ENCODE data around the gene ABCB9. TPM values are rescaled to one million over a fixed set of nuclear protein-coding genes. Genes with fewer than 3 reads are reported as not detected.

Gene ABCB9
- total and polyA plus RNA-seq, 2 of the 8 experiments (the other 6 are each of a cell fraction or from before 2014, with no cell fraction given) = 3.8 to 8.0 TPM

GRCh38 chr12:122882908-122883558, 83.2 kb downstream of the ABCB9 start:
- Histone ChIP-seq H3K9me3 (ENCODE audit: insufficient read depth in 2 of 2, low read depth in 1 of 2, low read length in 1 of 2) (no peaks in the 10 kb centered on the region), H3K4me1 (replicated peaks in 1 of 4; ENCODE audit: control insufficient read depth in 3 of 4, insufficient read depth in 4 of 4, low read length in 3 of 4) (peaks cover 0 to 5% (median 2%) of the 10 kb centered on the region in 4 experiments; a peak in 4 of 7 replicates), H3K27me3 (replicated peaks in 1 of 4; ENCODE audit: control insufficient read depth in 3 of 4, extremely low read depth in 1 of 4, insufficient read depth in 3 of 4, low read length in 3 of 4) (peaks cover 0 to 19% (median 13%) of the 10 kb centered on the region in 4 experiments; a peak in 6 of 7 replicates), H3K4ac (replicated peaks; ENCODE audit: insufficient read length, low read depth, low read length) (no peak overlapping the region), H2BK120ac (replicated peaks; ENCODE audit: low read depth, low read length) (no peak overlapping the region), H3K27ac (ENCODE audit: low read depth, low read length) (no peak overlapping the region), H4K91ac (replicated peaks; ENCODE audit: insufficient read length, low read length) (no peak overlapping the region), H3K36me3 (ENCODE audit: control insufficient read depth in 2 of 4, insufficient read depth in 4 of 4, low read length in 3 of 4) (no peaks in the 10 kb centered on the region), H3K4me2 (ENCODE audit: insufficient read depth in 1 of 2, low read depth in 2 of 2, low read length in 2 of 2) (no peak overlapping the region), H3K14ac (ENCODE audit: insufficient read length) (no peak overlapping the region), H3K9ac (replicated peaks in 1 of 4; ENCODE audit: extremely low read depth in 1 of 4, low read depth in 3 of 4, low read length in 3 of 4) (no peak overlapping the region), H3K79me1 (ENCODE audit: low read depth, low read length) (peaks cover 9% of the 10 kb centered on the region), H4K20me1 (replicated peaks in 1 of 2; ENCODE audit: control insufficient read depth in 1 of 2, insufficient read depth in 2 of 2, low read length in 2 of 2) (peaks cover 22 to 39% of the 10 kb centered on the region in 2 experiments), H3K23ac (ENCODE audit: insufficient read length) (no peak overlapping the region), H2AFZ (ENCODE audit: low read length) (no peak overlapping the region), H4K8ac (ENCODE audit: extremely low read depth, insufficient read depth, low read length) (no peak overlapping the region), H3K79me2 (ENCODE audit: control insufficient read depth in 1 of 2, insufficient read depth in 2 of 2, low read length in 2 of 2) (peaks cover 0 to 34% of the 10 kb centered on the region in 2 experiments; a peak in 3 of 4 replicates), H2BK12ac (ENCODE audit: low read depth, low read length) (no peak overlapping the region), H2AK5ac (ENCODE audit: low read depth, low read length) (no peak overlapping the region), H2BK20ac (ENCODE audit: low read length) (no peak overlapping the region), H3K56ac (replicated peaks; ENCODE audit: insufficient read length, low read depth, low read length) (no peak overlapping the region), H2BK5ac (ENCODE audit: low read depth, low read length) (no peak overlapping the region), H3K4me3 (ENCODE audit: extremely low read depth in 1 of 4, insufficient read depth in 2 of 4, low read depth in 3 of 4, low read length in 4 of 4) (no peak overlapping the region), H2BK15ac (ENCODE audit: low read length) (no peak overlapping the region), H4K5ac (ENCODE audit: insufficient read length, low read depth, low read length) (no peak overlapping the region), H3K23me2 (ENCODE audit: low read depth, low read length) (no peaks in the 10 kb centered on the region), H3K18ac (ENCODE audit: extremely low read depth, low read length) (no peak overlapping the region)
- FAIRE-seq (no peak), DNase-seq (ENCODE audit: low read depth in 1 of 2, low spot score in 2 of 2) (no peak)
- ChIA-PET CTCF (ENCODE audit: partially characterized antibody) (interaction anchor here (0.9 to 6.2 kb wide), 8 partner anchors 11 to 110 kb away, joined by 3 to 41 read pairs (median 7); no protein-coding TSS in a partner anchor), POLR2A (ENCODE audit: partially characterized antibody) (interaction anchor here (1.1 kb wide), 1 partner anchor 15 kb away, joined by 3 read pairs; no protein-coding TSS in a partner anchor)
- TF ChIP-seq TAF1 (IDR thresholded peaks at IDR 0.05; ENCODE audit: low read depth, low read length) (no peak), FOSL1 (IDR thresholded peaks at IDR 0.05; ENCODE audit: insufficient read depth, low read depth, low read length) (no peak), POLR2AphosphoS5 (IDR thresholded peaks at IDR 0.05; ENCODE audit: low read depth, low read length) (no peak), CTBP2 (IDR thresholded peaks at IDR 0.05; ENCODE audit: borderline replicate concordance, insufficient read depth, insufficient read length, low read length) (no peak), ATF3 (IDR thresholded peaks at IDR 0.05; ENCODE audit: insufficient read depth, low read depth, low read length) (no peak), BRCA1 (IDR thresholded peaks at IDR 0.05; ENCODE audit: low read depth, low read length) (no peak), SIX5 (IDR thresholded peaks at IDR 0.05; ENCODE audit: low read depth, low read length) (no peak), SP4 (IDR thresholded peaks at IDR 0.05; ENCODE audit: low read length) (no peak)
- 87% methylated on average over 11 of the region's 11 CpGs; no CpG with 5 or more reads in 1 of the 2 experiments for WGBS, 2 experiments (ENCODE audit: extremely low coverage in 1 of 2, insufficient coverage in 1 of 2, insufficient read length in 1 of 2, insufficient replicate concordance in 2 of 2, low coverage in 1 of 2, low lambda C conversion rate in 2 of 2, missing lambda C conversion rate in 1 of 2)

Measured in H1 (cell line).